Hippocampal formation (tissue), 2 donors: ENCODE results near the gene PLEKHS1.
A peak's percentile ranks its signal among the peaks of the same experiment; 100 is the strongest.

Experiments used
- DNase-seq, 2 donors: peaks; one replicate each; lab custom pipeline; 2025; lab: John Stamatoyannopoulos, UW

Gene PLEKHS1

GRCh38 chr10:113751181-113751732, at the start of gene PLEKHS1:
Gene PLEKHS1, plus strand, starts transcription at chr10:113751682. Its CDS starts 3,596 bp downstream, at chr10:113755278.
- no peak for DNase-seq

GRCh38 chr10:113704637-113705343, 46.7 kb upstream of the PLEKHS1 start:
- peak; percentile 34 to 54 for DNase-seq

- no peak for DNase-seq
These were observed 46.2 kb upstream of the PLEKHS1 start for GRCh38 chr10:113705344-113705652.

- no peak for DNase-seq
These were observed 44.9 kb upstream of the PLEKHS1 start for GRCh38 chr10:113706623-113707022.

GRCh38 chr10:113708640-113709039, 42.8 kb upstream of the PLEKHS1 start:
- no peak for DNase-seq

GRCh38 chr10:113709221-113709838, 42.2 kb upstream of the PLEKHS1 start:
- no peak for DNase-seq

- DNase-seq = no peak
These were observed 40.3 kb upstream of the PLEKHS1 start for GRCh38 chr10:113711142-113711541.

GRCh38 chr10:113712024-113712423, 39.5 kb upstream of the PLEKHS1 start:
- DNase-seq = no peak

GRCh38 chr10:113712755-113713639, 38.5 kb upstream of the PLEKHS1 start:
- no peak for DNase-seq

- DNase-seq = no peak
These were observed 37.9 kb upstream of the PLEKHS1 start for GRCh38 chr10:113713640-113713982.

GRCh38 chr10:113716109-113716910, 35.2 kb upstream of the PLEKHS1 start:
- no peak for DNase-seq

GRCh38 chr10:113718969-113719822, 32.3 kb upstream of the PLEKHS1 start:
- no peak for DNase-seq

- no peak for DNase-seq
These were observed 31.1 kb upstream of the PLEKHS1 start for GRCh38 chr10:113720386-113720785.

GRCh38 chr10:113732160-113732881, 19.2 kb upstream of the PLEKHS1 start:
- DNase-seq = no peak

GRCh38 chr10:113732966-113733365, 18.5 kb upstream of the PLEKHS1 start:
- DNase-seq = no peak

- no peak for DNase-seq
These were observed 17.8 kb upstream of the PLEKHS1 start for GRCh38 chr10:113733635-113734034.

GRCh38 chr10:113735913-113736312, 15.6 kb upstream of the PLEKHS1 start:
- DNase-seq = no peak

GRCh38 chr10:113736576-113736975, 14.9 kb upstream of the PLEKHS1 start:
- DNase-seq = no peak

GRCh38 chr10:113739031-113739430, 12.5 kb upstream of the PLEKHS1 start:
- no peak for DNase-seq

- no peak for DNase-seq
These were observed 11.9 kb upstream of the PLEKHS1 start for GRCh38 chr10:113739577-113739976.
